ENCODE results near the gene MAP2K2.
A peak's percentile ranks its signal among the peaks of the same experiment; 100 is the strongest.

MAP2K2 gene

DNA sequence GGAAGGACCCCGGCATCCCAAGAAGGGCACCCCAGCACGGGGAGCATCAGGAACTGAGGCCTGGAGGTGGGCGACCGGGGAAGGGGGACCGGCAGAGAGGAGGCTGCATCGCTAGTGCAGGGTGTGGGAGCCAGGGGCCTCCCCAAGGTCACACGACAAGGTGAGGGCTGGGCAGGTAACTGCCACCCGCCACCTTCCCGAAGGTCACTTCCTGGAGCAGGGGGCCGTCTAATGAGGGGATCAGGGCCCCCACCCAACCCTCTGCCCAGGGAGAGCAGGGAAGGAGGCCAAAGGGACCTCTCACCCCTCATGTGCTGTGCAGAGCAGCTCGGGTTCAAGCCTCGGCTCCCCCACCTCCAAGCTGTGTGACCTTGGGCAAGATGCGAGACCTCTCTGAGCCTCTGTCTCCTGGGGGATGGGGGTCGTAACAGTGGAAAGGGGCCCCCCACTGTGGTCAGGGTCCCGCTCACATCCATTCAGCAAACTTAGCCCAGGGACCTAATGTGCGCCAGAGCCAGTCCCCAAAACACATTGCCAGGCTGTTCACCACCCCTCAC, 63.2 kb downstream of the MAP2K2 start:
- peak; percentile 47 for DNase-seq (ENCODE audit: low spot score)

DNA sequence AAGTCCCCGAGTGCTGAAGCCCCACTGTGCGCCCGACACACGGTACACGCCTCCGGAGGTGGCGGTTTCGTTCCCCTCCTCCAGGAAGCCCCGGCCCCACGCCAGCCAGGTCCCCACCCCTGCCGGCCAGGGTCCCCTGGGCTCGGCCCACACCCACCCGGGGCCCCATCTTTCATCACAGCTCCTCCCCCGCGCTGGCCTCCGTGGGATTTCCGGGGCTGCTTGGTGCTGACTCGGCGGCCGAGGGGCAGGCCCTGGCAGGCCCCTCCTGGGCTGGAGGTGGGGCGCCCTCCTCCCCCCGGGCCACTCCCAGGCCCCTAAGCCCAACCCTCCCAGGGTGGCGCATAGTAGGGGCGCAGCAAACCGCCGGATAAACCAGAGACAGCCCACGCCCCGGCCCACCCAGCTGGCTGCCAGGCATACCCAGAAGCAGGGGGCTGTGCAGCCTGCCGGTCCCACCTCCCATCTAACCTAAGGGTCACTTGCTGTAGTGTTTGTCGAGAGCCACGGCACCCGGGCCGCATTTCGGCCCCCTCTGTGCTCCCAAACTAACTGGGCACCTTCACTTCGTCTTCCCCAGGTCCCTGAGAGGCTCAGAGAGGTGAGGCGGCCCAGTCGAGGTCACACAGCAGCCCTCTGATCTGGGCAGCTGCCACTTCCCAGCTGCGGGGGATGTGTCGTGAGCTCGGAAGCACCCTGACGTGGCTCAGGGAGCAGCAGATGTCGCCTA, 63.9 kb downstream of the MAP2K2 start:
- DNase-seq (ENCODE audit: low spot score) = peak; percentile 61

DNA sequence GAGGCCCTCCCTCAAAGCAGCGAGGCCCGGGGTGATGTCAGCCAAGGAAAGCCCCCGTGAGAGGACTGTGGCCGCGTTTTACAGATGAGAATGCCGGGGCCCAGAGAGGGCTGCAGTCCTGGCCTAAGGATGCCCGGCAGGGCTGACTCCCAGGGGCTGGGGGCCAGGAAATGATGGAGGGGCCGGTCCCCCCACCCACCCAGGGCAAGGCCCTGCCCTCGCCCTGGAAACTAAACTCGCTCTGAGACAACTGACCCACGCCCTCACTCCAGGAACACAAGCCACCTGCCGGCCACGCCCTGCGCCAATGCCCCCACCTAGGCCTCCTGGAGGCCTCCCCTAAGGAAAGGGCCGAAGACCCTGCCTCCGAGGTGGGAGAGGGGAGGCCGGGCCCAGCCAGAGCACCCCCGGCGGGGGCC, 64.5 kb downstream of the MAP2K2 start:
- peak; percentile 66 for DNase-seq (ENCODE audit: low spot score)

DNA sequence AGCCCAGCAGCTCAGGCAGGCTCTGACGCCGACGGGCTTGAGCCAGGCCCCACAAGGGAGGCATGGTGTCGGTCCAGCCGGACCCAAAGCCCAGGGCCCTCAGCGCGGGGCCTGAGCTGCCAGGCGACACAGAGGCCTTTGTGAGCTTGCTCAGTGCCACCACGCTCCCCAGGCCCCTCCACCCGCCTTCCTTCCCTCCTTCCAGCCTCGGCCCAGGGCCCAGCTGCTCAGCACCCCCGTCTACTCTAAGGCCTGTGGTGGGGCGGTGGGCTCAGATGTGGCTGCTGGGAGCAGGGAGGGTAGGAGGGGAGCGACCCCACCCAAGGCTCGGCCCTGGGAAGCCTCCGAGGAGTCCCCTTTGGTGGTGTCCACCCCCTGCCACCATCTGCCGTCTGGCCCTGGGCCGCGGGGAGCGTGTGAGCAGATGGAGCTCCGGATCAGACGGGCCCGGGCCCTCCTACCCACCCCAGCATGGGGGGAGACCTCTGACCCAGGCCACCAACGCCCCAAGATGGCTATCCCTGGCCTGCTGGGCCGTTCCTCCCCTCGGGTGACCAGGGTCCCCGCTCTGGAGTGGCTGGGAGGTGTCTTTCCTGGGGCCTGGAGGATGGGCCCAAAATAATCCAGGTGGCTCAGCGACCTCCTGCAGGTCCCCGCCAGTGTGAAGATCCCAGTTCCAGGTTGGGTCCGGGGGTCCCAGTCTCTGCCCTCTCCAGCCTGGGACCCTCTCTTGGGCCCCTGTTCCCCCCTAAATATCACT, 65.0 kb downstream of the MAP2K2 start:
- DNase-seq (ENCODE audit: low spot score) = peak; percentile 59

DNA sequence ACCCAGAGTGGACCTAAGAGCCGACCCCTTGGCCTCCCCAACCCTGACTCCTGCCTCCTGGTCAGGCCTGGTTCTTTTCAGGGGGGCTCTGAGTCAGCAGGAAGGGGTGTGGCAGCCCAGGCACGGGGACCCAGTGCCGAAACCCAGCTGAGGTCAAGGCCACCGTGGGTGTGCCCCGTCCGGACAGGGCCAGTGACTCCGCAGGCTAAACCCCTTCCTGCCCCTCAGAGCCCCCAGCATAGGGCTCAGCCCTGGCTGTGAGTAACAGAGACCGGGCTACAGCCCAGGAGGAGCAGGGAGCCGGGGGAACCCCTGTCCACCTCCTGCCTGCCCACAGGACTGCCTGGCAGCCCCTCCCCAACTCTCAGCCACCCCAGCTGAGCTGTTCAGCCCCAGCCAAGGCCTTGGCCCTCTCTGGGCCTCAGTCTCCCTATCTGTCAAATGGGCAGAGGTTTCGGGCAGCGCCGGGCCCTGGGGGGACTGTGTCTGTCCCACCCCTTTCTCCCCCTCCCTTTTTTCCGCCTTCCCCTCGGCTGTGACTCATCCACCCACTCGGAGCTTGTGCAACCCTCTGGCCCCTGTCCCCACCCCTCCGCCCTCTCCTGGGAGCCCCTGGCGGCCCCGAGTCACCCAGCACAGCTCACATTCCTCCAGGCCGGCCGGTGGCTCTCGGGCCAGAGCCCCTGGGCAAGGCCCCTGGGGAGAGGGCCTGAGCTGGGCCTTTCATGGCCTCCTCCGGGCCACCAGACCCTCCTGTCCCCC, 65.8 kb downstream of the MAP2K2 start:
- DNase-seq (ENCODE audit: low spot score) = peak; percentile 70

DNA sequence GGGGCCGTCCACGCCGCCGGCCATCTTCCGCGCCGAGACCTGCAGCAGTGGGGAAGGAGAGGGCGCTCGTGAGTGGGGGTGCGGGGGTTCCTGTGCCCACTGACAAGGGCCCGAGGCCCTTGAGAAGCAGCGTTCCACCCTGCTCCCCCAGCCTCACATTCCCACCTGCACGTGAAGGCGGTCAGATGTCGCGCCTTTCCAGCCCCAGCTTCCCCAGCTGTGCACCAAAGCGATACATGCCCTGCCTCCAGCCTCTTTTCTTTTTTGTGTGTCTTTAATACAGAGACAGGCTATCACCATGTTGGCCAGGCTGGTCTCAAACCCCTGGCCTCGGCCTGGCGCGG, 68.7 kb downstream of the MAP2K2 start:
- no peak for DNase-seq (ENCODE audit: low spot score)

DNA sequence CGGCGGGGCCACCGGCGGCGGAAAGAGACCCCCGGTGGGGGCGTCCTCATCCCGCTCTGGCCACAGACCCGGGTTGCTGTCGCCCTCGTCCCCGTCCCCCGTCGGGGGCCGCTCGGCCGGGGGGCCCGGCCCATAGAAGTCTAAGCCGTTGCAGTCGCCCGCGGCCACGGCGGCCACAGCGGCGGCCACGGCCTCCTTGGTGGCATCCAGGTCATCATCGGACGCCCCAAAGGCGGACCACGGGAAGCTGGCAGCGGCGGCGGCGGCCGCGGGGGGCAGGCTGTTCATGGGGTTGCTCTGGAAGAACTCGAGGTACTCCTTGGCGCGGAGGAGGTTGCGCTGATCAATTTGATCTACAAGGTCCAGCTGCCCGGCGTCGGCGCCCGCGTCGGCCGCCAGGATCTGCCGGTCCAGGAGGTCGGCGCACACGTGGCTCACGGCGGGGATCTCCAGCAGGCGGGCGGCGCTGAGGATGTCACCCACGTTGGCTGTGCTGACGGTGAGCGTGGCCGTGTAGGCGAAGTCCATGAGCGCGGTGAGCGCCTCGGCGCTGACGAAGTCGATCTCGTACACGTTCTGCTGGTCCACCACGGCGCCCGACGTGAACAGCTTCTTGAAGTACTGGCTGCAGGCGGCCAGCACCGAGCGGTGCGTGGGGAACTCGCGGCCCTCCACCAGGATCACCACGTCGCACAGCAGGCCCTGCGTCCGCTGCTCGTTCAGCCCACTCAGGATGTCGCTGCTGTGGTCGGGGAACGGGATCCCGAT, 69.3 kb downstream of the MAP2K2 start:
- peak; percentile 66 for DNase-seq (ENCODE audit: low spot score)

DNA sequence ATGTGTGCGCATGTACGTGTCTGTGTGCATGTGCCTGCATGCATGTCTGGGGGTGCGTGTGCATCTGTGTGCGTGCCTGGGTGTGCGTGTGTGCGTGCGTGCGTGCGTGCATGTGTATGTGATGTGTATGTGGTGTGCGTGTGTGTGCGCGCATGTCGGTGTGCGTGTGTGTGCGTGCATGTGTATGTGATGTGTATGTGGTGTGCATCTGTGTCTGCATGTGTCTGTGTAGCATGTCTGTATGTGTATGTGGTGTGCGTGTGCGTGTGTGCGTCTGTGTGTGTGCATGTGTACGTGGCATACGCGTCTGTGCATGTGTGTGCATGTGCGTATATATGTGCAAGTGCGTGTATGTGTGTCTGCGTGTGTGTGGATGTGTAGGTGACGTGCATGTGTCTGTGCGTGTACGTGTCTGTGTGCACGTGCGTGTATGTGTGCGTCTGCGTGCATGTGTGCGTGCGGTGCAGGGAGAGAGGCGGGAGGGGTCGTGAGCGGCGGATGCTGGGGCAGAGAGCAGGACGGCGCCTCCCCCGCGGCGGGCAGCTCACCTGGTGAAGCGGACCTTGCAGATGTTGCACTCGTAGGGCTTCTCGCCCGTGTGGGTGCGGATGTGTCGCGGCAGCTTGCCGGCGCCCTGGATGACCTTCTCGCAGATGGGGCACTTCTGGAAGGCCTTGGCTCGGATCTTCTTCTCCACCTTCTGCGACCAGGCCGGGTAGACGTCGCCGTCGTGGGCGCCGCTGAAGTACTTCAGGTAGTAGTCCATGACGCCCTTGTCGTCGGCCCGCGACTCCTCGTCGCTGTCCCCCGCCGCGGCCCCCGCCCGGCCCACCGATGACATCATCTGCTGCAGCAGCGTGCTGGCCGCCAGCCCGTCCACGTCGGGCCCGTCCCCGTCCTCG, 70.2 kb downstream of the MAP2K2 start:
- no peak for DNase-seq (ENCODE audit: low spot score)

DNA sequence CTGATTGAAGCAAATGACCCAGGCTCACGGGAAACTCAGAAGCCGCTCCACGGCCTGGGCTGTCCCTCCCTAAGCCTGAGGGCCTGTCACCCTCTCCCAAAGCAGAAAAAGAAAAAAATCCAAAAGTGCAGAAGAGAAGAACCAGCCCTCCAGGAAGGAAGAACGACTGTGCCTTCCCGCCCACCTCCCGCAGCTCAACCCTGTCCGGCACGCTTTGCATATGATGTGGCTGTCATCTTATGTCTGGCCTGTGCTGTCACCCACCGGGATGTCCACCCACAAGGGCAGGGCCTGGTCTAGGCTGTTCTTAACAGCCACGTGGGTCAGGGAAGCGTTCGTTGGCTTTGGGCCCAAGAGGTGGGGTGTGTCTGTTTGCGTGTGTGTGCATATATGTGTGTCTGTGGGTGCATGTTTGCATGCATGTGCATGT, 70.9 kb downstream of the MAP2K2 start:
- DNase-seq (ENCODE audit: low spot score) = no peak

DNA sequence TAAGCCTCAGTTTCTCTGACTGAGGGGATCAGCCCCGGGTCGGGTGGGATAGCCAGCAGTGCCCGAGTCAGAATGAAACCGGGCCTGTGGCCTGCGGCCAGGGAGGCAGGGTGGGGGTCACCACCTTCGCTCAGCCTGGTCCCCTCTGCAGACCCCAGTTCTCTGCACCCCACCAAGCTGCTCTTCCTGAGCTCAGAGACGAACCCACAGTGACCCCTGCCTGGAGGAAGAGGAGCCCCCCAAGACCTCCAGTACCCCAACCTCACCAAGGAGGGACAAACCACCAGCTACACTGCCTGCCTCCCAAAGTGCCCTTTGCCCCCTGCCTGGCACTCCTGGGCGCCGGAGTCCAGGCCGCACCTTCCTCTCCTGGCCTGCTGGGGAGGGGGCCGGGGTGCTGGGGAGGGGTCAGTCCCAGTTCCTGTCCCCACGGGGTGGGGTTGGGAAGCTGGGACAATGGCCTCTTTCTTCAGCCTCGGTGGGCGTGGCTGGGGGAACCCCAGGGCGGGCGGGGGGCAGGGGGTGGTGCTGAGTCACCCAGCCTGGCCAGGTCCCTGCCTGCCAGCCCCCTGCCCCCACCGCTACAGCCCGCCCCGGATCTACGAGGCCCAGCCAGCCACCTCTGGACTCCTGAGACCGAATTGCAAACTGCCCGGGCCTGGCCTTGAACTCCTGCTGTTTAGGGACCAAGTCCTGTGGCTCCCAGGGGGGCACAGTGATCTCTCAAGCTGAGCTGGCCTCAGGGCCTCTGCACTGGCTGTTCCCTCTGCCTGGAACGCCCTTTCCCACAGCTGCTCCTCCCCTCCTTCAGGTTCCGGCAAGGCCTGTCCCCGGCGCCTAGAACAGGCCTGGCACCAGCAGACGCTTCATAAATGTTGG, 71.6 kb downstream of the MAP2K2 start:
- DNase-seq (ENCODE audit: low spot score) = no peak

DNA sequence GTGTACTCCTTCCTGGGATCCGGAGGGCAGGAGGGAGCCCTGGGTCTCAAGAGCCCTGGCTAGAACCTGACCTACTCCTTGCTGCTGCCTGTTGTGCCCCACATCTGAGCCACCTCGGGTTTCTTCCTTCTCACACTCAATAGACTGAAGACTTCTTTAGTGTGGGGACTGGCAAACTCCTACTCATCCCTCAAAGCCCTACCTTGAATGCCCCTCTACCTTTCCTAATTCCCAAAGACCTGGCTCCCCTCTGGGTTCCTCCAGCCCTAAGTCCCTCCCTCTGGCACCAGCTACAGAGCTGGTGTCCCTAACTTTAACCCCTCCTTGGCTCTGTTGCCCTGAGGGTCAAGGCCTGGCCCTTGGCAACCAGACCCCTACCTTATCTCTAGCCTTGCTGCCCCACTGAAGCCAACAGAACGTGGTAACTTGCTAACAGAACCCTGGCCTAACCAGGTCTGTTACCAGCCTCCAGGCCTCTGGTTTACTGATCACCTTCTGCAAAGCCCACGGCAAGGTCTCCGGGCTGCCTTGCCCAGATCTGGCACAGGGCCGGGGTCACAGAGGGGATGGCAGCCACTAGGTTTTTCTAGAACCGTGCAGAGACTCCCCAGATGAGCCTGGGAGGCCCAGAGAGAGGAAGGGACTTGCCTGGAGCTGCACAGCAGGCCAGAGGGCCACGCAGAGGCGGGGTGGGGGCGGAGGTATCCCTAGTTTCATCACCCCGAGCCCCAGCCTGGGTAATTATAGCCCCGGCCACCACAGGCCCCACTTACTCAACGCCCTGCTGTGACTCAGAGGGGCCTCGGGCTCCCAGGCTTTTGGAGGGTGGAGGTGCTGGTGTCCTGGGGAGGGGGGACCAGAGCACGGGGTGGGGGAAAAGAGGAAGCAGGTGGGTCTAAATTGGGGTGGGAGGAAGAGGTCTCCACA, 72.5 kb downstream of the MAP2K2 start:
- peak; percentile 58 for DNase-seq (ENCODE audit: low spot score)

DNA sequence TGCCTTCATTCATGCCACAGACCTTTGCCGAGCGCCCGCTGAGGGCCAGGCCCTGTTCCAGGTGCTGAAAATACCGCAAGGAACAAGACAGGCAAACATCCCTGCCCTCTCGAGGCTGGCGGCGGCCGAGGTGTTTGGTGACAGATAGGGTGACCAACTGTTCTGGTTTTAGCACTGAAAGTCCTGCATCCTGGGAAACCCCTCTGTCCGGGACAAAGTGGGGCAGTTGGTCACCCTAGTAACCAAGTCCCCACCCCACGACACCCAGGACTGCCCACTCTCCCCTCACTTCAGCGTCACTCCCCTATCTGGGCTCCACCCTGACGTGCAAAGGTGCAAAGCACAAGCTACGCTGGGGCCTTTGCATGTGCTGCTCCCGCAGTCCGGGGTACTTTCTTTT, 74.5 kb downstream of the MAP2K2 start:
- DNase-seq (ENCODE audit: low spot score) = no peak

DNA sequence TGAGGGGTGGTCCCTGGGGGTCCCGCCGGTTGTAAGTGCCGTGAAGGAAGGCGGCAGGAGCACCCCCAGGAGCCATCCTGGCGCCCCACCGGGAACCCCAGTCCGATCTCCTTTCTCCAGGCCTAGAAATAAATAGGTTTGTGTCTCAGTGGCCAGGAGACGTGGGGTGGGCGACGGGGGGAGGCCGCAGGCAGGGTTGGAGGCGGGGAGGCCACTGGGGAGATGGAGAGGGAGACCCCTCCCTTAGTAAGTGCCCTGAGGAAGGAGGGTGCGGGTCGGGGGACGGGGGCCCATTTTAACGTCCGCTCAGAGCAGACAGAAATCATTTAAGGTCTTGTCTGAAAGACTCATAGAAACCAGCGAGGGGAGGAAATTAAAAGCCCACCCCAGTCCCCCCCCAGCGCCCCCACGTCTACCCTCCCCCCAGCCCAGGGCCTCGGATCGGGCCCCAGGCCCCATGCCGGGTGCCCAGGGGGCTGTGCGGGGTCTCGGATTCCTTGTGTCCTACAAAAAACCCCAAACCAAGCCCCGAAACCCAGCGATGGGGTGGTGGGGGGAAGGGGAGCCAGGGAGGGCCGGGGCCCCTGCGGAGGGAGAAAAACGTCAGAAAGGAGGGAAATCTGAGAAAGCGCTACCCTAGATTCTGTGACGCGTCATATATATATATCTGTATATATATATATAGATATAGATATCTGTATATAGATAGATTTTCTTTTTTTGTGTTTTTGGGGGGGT, 76.8 kb downstream of the MAP2K2 start:
- no peak for DNase-seq (ENCODE audit: low spot score)

DNA sequence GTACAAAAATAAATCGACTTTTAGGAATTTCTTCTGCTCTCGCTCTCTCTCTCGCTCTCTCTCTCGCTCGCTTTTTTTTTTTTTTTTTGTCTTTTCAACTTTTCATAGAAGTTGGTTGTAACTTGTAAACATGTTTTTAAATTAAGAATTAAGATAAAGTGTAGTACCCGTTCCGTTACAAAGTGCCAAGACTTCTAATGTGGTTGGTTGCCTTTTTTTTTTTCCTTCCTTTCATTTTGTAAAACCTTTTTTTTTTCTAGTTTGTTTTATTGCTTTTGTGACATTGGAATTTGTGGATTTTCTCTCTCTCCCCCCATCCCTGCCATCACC, 77.6 kb downstream of the MAP2K2 start:
- no peak for DNase-seq (ENCODE audit: low spot score)

DNA sequence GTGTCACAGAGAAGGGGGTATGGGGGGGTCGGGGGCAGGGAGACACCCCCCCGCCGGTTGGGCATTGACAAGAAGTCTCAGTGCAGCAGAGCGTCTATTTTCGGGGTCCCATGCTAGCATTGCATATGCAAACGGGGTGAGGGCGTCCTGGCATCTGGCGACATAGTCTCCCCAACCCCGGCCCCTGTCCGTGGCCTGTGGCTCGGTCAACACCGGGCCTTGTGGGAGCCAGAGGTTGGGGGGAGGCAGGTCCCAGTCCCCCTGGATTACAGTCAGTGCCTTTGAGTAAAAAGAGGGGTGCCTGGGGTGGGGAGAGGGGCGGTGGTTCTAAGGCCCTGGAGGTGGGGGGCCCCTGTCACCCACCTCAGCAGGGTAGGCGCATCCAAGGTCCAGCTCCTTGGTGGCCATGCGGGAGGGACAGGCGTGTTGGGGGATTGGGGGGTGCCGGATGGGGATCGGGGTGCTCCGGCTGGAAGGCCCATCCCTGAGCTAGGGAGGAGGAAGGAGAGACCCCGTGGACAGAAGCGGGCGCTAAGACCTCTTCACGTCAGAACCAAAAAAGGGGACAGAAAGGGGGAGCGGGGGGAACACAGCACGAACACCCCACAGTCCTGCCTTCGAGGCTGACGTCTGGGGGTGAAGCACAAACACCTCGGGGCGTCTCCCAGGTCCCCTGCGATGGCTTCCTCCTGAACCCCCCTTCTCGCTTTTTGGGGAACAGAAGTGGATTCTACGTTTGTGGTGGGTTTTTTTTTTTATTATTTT, 78.1 kb downstream of the MAP2K2 start:
- DNase-seq (ENCODE audit: low spot score) = no peak

DNA sequence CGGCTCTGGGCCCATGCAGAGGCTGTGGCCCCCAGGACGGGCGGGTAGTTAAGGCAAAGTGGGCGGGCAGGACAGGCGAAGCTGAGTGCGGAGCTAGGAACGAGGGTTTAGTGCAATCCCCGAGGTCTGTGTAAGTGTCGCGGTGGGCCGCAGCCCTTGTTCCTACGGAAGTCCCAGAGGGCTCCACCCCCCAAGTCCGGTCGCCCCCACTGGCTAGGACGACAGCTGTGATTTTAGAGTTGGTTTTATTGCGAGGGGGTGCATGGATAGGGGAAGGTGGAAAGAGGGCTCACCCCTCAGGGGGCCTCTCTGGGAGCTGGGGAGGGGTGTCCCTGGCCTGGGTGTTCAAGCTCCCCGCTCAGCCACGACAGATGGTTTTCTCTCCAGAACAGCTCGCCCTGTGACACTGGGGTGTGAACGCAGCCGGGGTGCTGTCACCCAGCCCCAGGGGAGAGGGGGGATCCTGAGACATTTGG, 78.9 kb downstream of the MAP2K2 start:
- no peak for DNase-seq (ENCODE audit: low spot score)
